ENCODE data around the gene KRT17. TPM values are rescaled to one million over a fixed set of nuclear protein-coding genes. Genes with fewer than 3 reads are reported as not detected.

KRT17 gene
- total and polyA plus RNA-seq, 2 donors (not counting 1 experiment from before 2014, with no cell fraction given): not detected

DNA sequence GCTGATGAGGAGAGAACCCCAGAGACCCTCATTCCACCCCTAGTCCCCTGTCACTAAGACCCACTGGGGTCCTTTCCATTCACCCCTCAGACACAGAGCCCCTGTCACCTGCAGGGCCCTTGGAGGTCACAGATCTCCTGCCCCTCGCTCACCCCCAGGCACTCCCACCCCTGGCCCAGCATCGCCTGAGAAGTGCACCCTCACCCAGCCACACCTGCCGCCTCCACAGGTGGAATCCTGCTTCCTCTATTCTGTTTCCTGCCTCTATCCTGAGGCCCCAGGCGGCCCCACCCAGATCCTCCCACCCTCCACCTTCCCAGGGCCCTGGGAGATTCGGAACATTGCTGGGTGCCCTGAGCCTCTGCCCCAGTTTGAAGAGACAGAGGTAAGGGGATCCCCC is 13.8 kb upstream of the KRT17 start:
- ChIA-PET POLR2A (no interaction called here), CTCF (no interaction called here)
- Mint-ChIP-seq H3K4me3 (no peak overlapping the region), H3K27me3 (no peaks in the 10 kb centered on the region), H3K9me3 (ENCODE audit: insufficient read depth) (no peaks in the 10 kb centered on the region), H3K27ac (no peak overlapping the region), H3K4me1 (no peaks in the 10 kb centered on the region)
- Histone ChIP-seq H4K20me1 (ENCODE audit: control insufficient read depth, insufficient read depth, low read length, poor library complexity, severe bottlenecking) (no peaks in the 10 kb centered on the region), H3K9me3 (ENCODE audit: control extremely low read depth in 1 of 3, control insufficient read depth in 2 of 3, insufficient read depth in 1 of 3, low read length in 2 of 3) (no peaks in the 10 kb centered on the region), H3K4me2 (replicated peaks; ENCODE audit: low read depth, low read length, poor library complexity, severe bottlenecking) (no peak overlapping the region), H3K36me3 (replicated peaks in 1 of 2; ENCODE audit: control extremely low read depth in 1 of 2, control insufficient read depth in 1 of 2, extremely low read depth in 1 of 2, insufficient read depth in 2 of 2, low read length in 1 of 2) (no peaks in the 10 kb centered on the region), H3K4me3 (ENCODE audit: control extremely low read depth in 1 of 5, extremely low read depth in 1 of 5, insufficient read depth in 1 of 5, low read depth in 2 of 5, low read length in 4 of 5) (no peak overlapping the region), H3K27ac (ENCODE audit: low read length in 2 of 2) (no peak overlapping the region), H3K9ac (ENCODE audit: low read length) (no peak overlapping the region), H2AFZ (ENCODE audit: insufficient read depth, low read depth, low read length, poor library complexity, severe bottlenecking) (no peak overlapping the region), H3K4me1 (ENCODE audit: control insufficient read depth in 2 of 2, insufficient read depth in 2 of 2, low read length in 2 of 2) (no peaks in the 10 kb centered on the region), H3K27me3 (replicated peaks in 1 of 4; ENCODE audit: control extremely low read depth in 1 of 4, control insufficient read depth in 3 of 4, insufficient read depth in 4 of 4, low read length in 3 of 4) (peaks cover 0 to 2% (median 0%) of the 10 kb centered on the region in 4 experiments), H3K79me2 (ENCODE audit: control insufficient read depth, insufficient read depth, low read length) (no peaks in the 10 kb centered on the region)
- intact Hi-C loops (cut with micrococcal nuclease): no loop called here
- DNase-seq: no peak
- ATAC-seq (ENCODE audit: low read depth): no peak
- WGBS (ENCODE audit: insufficient coverage): 74% methylated on average over 3 of the region's 5 CpGs
- TF ChIP-seq CTCF (IDR thresholded peaks at IDR 0.05) (no peak), EZH2 (IDR thresholded peaks at IDR 0.05; ENCODE audit: borderline replicate concordance, insufficient read depth, low read depth, low read length, poor library complexity, severe bottlenecking) (no peak)

GRCh38 chr17:41636652-41637051 is 12.3 kb upstream of the KRT17 start:
- intact Hi-C loops (cut with micrococcal nuclease): no loop called here
- peaks cover 0 to 2% (median 0%) of the 10 kb centered on the region in 4 experiments for H3K27me3 ChIP-seq (replicated peaks in 1 of 4; ENCODE audit: control extremely low read depth in 1 of 4, control insufficient read depth in 3 of 4, insufficient read depth in 4 of 4, low read length in 3 of 4)
- no peak overlapping the region for H3K9ac ChIP-seq (ENCODE audit: low read length)
- Mint-ChIP-seq H3K4me1 (no peaks in the 10 kb centered on the region), H3K27ac (no peak overlapping the region), H3K27me3 (no peaks in the 10 kb centered on the region), H3K4me3 (no peak overlapping the region), H3K9me3 (ENCODE audit: insufficient read depth) (no peaks in the 10 kb centered on the region)
- H3K4me2 ChIP-seq (replicated peaks; ENCODE audit: low read depth, low read length, poor library complexity, severe bottlenecking): no peak overlapping the region
- 88% methylated on average over 9 of the region's 9 CpGs for WGBS (ENCODE audit: insufficient coverage)
- no peaks in the 10 kb centered on the region for H3K4me1 ChIP-seq (ENCODE audit: control insufficient read depth in 2 of 2, insufficient read depth in 2 of 2, low read length in 2 of 2)
- no peak overlapping the region for H3K27ac ChIP-seq (ENCODE audit: low read length in 2 of 2)
- ChIA-PET CTCF (no interaction called here), POLR2A (no interaction called here)
- TF ChIP-seq CTCF (IDR thresholded peaks at IDR 0.05) (no peak), EZH2 (IDR thresholded peaks at IDR 0.05; ENCODE audit: borderline replicate concordance, insufficient read depth, low read depth, low read length, poor library complexity, severe bottlenecking) (no peak)
- no peak overlapping the region for H3K4me3 ChIP-seq (ENCODE audit: control extremely low read depth in 1 of 5, extremely low read depth in 1 of 5, insufficient read depth in 1 of 5, low read depth in 2 of 5, low read length in 4 of 5)
- H4K20me1 ChIP-seq (ENCODE audit: control insufficient read depth, insufficient read depth, low read length, poor library complexity, severe bottlenecking): no peaks in the 10 kb centered on the region
- no peak for ATAC-seq (ENCODE audit: low read depth)
- no peak overlapping the region for H2AFZ ChIP-seq (ENCODE audit: insufficient read depth, low read depth, low read length, poor library complexity, severe bottlenecking)
- no peaks in the 10 kb centered on the region for H3K9me3 ChIP-seq (ENCODE audit: control extremely low read depth in 1 of 3, control insufficient read depth in 2 of 3, insufficient read depth in 1 of 3, low read length in 2 of 3)
- DNase-seq: no peak
- no peaks in the 10 kb centered on the region for H3K36me3 ChIP-seq (replicated peaks in 1 of 2; ENCODE audit: control extremely low read depth in 1 of 2, control insufficient read depth in 1 of 2, extremely low read depth in 1 of 2, insufficient read depth in 2 of 2, low read length in 1 of 2)
- no peaks in the 10 kb centered on the region for H3K79me2 ChIP-seq (ENCODE audit: control insufficient read depth, insufficient read depth, low read length)
